K562 (cell line): Measurements from ENCODE around the gene MRPL2. TPM values are rescaled to one million over a fixed set of nuclear protein-coding genes. Genes with fewer than 3 reads are reported as not detected.

Source experiments
- CEBPB ChIP-seq: fragments of 450-650 bp; IDR thresholded peaks from 2 replicates; pipeline ENCODE4 v1.6.1; 2016; ENCODE audit warnings: missing genetic modification characterization, missing compliant biosample characterization
- FOSL1 ChIP-seq: fragments of 200-800 bp; sonication (Bioruptor generic); conservative IDR thresholded peaks from 2 replicates; pipeline ENCODE4 v1.6.1; 2016; ENCODE audit warnings: missing genetic modification characterization, missing compliant biosample characterization
- FOXP1 ChIP-seq: sonication (generic); formaldehyde crosslinking; IDR thresholded peaks from 2 replicates; pipeline ENCODE4 v1.8.0; 2022; ENCODE audit warnings: mild to moderate bottlenecking, missing genetic modification reagents
- GABPA ChIP-seq: fragments of 200-800 bp; sonication (Bioruptor generic); conservative IDR thresholded peaks from 2 replicates; pipeline ENCODE4 v1.6.1; 2016; ENCODE audit warnings: low read depth, missing genetic modification characterization, missing compliant biosample characterization
- GMEB1 ChIP-seq: fragments of 250-450 bp; sonication (Bioruptor Pico); IDR thresholded peaks from 2 replicates; pipeline ENCODE4 v1.4.0; 2020; ENCODE audit warnings: mild to moderate bottlenecking
- HDAC1 ChIP-seq, 2 experiments: fragments of 450-650 bp; IDR thresholded peaks; 2 replicates each; pipeline ENCODE4 v1.6.1; 2016 to 2017; ENCODE audit warnings: inconsistent platforms in 1 of 2, mild to moderate bottlenecking in 1 of 2, moderate library complexity in 1 of 2
- MAZ ChIP-seq, 2 experiments: fragments of 450-650 bp in 1 of 2; sonication (generic) in 1 of 2; formaldehyde crosslinking; IDR thresholded peaks in 1 of 2; conservative IDR thresholded peaks in 1 of 2; 2 replicates each; pipeline versions ENCODE4 v1.4.0 to v1.5.0; 2020; ENCODE audit warnings: mild to moderate bottlenecking in 1 of 2, missing genetic modification reagents in 1 of 2
- MLLT1 ChIP-seq, 2 experiments: fragments of 450-650 bp; IDR thresholded peaks; 2 replicates each; pipeline ENCODE4 v1.6.1; 2016
- PHF8 ChIP-seq: fragments of 200-600 bp; sonication (generic); IDR thresholded peaks from 2 replicates; pipeline ENCODE4 v1.6.1; 2012; ENCODE audit warnings: mixed run types, mild to moderate bottlenecking, inconsistent platforms, low read length, moderate library complexity, borderline replicate concordance
- SP2 ChIP-seq: IDR thresholded peaks from 2 replicates; pipeline ENCODE4 v1.6.1; 2011; ENCODE audit warnings: mild to moderate bottlenecking, low read depth, low read length, moderate library complexity; ENCODE audit not compliant: poor library complexity, severe bottlenecking; ENCODE audit errors: extremely low read depth
- SPI1 ChIP-seq: IDR thresholded peaks from 2 replicates; pipeline ENCODE4 v1.6.1; 2011; ENCODE audit warnings: low read depth, low read length, control low read depth, borderline replicate concordance
- SREBF1 ChIP-seq: fragments of 150-350 bp; IDR thresholded peaks from 2 replicates; pipeline ENCODE4 v1.6.1; 2014; ENCODE audit warnings: antibody characterized with exemption, low read depth, low read length, borderline replicate concordance
- THAP12 ChIP-seq: fragments of 250-450 bp; sonication (Bioruptor Pico); IDR thresholded peaks from 2 replicates; pipeline ENCODE4 v1.9.0; 2021; ENCODE audit warnings: mild to moderate bottlenecking, inconsistent platforms
- VEZF1 ChIP-seq: fragments of 200-800 bp; sonication (Bioruptor generic); IDR thresholded peaks from 2 replicates; pipeline ENCODE4 v1.6.1; 2017; ENCODE audit warnings: missing genetic modification characterization, missing compliant biosample characterization
- ZBTB43 ChIP-seq: sonication (generic); formaldehyde crosslinking; IDR thresholded peaks from 2 replicates; pipeline ENCODE4 v1.8.0; 2023; ENCODE audit warnings: mild to moderate bottlenecking, missing genetic modification reagents
- ZFP1 ChIP-seq: fragments of 450-650 bp; formaldehyde crosslinking; IDR thresholded peaks from 2 replicates; pipeline ENCODE4 v1.4.0; 2020; ENCODE audit warnings: mild to moderate bottlenecking, mixed read lengths
- ZFP30 ChIP-seq: fragments of 250-450 bp; sonication (Bioruptor Pico); IDR thresholded peaks from 2 replicates; pipeline ENCODE4 v1.8.0; 2022; ENCODE audit warnings: moderate library complexity, mild to moderate bottlenecking, inconsistent platforms, borderline replicate concordance
- ZKSCAN3 ChIP-seq: fragments of 250-450 bp; sonication (Bioruptor Pico); IDR thresholded peaks from 2 replicates; pipeline ENCODE4 v1.4.0; 2020
- polyA plus RNA-seq, 8 experiments: library from polyadenylated mRNA; depleted of rRNA in 4 of 8; stranded (reverse) in 5 of 8; unstranded in 3 of 8; fragments of >200 nt; fragmentation: Nextera tagmentation in 2 of 8; fragmentation: Illumina TruSeq in 1 of 8; extraction: Ambion mirVana in 2 of 8; extraction: Trizol in 1 of 8; gene quantifications; 2 replicates each; pipeline versions ENCODE4 v1.2.1 to v1.2.3, GENCODE V29; 2011 to 2014; ENCODE audit warnings: inconsistent platforms in 1 of 8, missing spikeins in 1 of 8
- total RNA-seq, 7 experiments: library from RNA; depleted of rRNA in 6 of 7; stranded (reverse); fragments of >200 nt in 6 of 7; fragmentation: Illumina TruSeq in 2 of 7; extraction: Trizol in 2 of 7; gene quantifications; 2 replicates each; pipeline versions ENCODE4 v1.2.1 to v1.2.3, GENCODE V29; 2011 to 2021; ENCODE audit warnings: low replicate concordance in 1 of 7

MRPL2 gene
- total and polyA plus RNA-seq, 9 of the 15 experiments (the other 6 are each of a cell fraction or from before 2014, with no cell fraction given), result 63.1 to 262 (median 121) TPM

- TF ChIP-seq ZBTB43 (CRISPR knock-in tag) (no peak), MLLT1 (IDR thresholded peaks at IDR 0.05) (0 out of 4 replicates have a peak, but pooled peaks of 1 of the 2 experiments have one; percentile 35), PHF8 (peak; percentile 41; the same call in 1 of the 2 replicates), FOSL1 (tag) (peak; percentile 67), SPI1 (no peak), GABPA (tag) (no peak), VEZF1 (CRISPR knock-in tag) (peak; percentile 20; the same call in 1 of the 2 replicates), ZFP1 (no peak), CEBPB (no peak), GMEB1 (CRISPR knock-in tag) (no peak), MAZ (CRISPR knock-in tag; conservative IDR thresholded peaks at IDR 0.05 in 1 of 2, IDR thresholded peaks at IDR 0.05 in 1 of 2) (0 out of 4 replicates have a peak, but pooled peaks of 1 of the 2 experiments have one; percentile 17), ZFP30 (CRISPR knock-in tag) (no peak), FOXP1 (CRISPR knock-in tag) (peak; percentile 10; the same call in 1 of the 2 replicates), ZKSCAN3 (CRISPR knock-in tag) (no peak), THAP12 (no peak), SREBF1 (no peak), SP2 (no peak), HDAC1 (IDR thresholded peaks at IDR 0.05) (0 out of 4 replicates have a peak, but pooled peaks of 1 of the 2 experiments have one; percentile 81)
These were observed 960 bp upstream of the MRPL2 start (continued) for GRCh38 chr6:43060034-43060754.
